ENCODE results near the gene SYNGR4.

DNA sequence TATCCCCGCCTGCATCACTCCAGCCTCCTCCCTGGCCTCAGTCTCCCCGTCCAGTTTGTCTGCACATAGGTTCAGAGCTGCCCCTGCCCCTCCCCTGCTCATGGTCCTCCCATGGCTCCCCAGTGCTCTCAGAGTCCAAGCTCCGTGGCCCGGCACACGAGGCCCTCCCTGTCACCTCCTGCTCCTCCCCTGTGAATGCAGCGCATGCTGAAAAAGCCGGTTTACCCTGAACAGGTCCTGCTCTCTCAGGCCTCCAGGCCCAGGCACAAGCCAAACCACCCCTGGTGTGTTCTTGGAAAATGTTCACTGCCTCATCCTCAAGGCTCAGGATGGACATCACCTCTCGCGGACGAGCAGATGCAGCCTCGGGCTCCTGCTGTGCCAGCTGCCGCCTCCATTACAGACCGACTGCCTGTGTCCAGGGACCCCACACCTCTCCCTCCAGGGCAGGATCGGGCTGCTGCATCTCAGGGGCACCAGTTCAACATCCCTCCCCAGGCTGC lies 25.9 kb upstream of the SYNGR4 start:
- TF ChIP-seq, protein P1, sequence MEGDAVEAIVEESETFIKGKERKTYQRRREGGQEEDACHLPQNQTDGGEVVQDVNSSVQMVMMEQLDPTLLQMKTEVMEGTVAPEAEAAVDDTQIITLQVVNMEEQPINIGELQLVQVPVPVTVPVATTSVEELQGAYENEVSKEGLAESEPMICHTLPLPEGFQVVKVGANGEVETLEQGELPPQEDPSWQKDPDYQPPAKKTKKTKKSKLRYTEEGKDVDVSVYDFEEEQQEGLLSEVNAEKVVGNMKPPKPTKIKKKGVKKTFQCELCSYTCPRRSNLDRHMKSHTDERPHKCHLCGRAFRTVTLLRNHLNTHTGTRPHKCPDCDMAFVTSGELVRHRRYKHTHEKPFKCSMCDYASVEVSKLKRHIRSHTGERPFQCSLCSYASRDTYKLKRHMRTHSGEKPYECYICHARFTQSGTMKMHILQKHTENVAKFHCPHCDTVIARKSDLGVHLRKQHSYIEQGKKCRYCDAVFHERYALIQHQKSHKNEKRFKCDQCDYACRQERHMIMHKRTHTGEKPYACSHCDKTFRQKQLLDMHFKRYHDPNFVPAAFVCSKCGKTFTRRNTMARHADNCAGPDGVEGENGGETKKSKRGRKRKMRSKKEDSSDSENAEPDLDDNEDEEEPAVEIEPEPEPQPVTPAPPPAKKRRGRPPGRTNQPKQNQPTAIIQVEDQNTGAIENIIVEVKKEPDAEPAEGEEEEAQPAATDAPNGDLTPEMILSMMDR (IDR thresholded peaks at IDR 0.05), result no peak
- no peak for TF ChIP-seq POLR2A (IDR thresholded peaks at IDR 0.05)

All from Peyer's patch (tissue), 4 donors.